Prostate gland (tissue), 2 donors: ENCODE data around the gene CD27.

Experiments
- POLR2AphosphoS5 ChIP-seq: sonication (generic); formaldehyde crosslinking; IDR thresholded peaks from one replicate; pipeline ENCODE4 v1.6.1; 2017; ENCODE audit warnings: antibody characterized with exemption
- TF ChIP-seq, protein P1 (sequence below), 4 experiments: fragments of 200-600 bp in 2 of 4; fragments of 450-650 bp in 2 of 4; sonication (generic) in 2 of 4; IDR thresholded peaks; 1 replicate in 3 of 4; 2 replicates in 1 of 4; pipeline ENCODE4 v1.5.1; 2016 to 2019; ENCODE audit warnings: antibody characterized with exemption in 4 of 4, mild to moderate bottlenecking in 2 of 4, moderate library complexity in 2 of 4

DNA sequence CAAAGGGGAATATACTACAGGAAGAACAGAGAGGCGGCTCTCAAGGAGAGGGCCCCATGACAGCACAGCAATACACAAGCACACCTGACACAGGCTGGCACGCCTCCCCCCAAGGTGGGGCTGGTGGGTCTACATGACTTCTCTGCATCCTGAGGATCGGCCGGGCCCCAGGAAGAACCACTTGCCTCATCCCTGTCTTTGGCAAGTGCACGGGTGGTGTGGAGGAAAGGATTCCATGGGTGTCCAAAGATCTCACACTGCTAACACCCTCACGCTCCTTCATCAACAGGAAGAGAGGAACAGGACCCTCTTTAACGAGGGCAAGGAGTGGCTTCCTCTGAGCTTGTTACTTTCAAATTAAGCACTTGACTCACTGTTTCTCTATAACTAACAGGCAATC is 18.5 kb downstream of the CD27 start:
- TF ChIP-seq, protein P1, sequence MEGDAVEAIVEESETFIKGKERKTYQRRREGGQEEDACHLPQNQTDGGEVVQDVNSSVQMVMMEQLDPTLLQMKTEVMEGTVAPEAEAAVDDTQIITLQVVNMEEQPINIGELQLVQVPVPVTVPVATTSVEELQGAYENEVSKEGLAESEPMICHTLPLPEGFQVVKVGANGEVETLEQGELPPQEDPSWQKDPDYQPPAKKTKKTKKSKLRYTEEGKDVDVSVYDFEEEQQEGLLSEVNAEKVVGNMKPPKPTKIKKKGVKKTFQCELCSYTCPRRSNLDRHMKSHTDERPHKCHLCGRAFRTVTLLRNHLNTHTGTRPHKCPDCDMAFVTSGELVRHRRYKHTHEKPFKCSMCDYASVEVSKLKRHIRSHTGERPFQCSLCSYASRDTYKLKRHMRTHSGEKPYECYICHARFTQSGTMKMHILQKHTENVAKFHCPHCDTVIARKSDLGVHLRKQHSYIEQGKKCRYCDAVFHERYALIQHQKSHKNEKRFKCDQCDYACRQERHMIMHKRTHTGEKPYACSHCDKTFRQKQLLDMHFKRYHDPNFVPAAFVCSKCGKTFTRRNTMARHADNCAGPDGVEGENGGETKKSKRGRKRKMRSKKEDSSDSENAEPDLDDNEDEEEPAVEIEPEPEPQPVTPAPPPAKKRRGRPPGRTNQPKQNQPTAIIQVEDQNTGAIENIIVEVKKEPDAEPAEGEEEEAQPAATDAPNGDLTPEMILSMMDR (IDR thresholded peaks at IDR 0.05), result no peak
- TF ChIP-seq POLR2AphosphoS5, result no peak
